NCI-H446 treated with DMSO at 0.1 percent for 48 hours (cell line): ENCODE results near the gene MGMT.

Source experiments
- DNase-seq: peaks from one replicate; lab custom pipeline; 2025; lab: John Stamatoyannopoulos, UW

MGMT gene

GRCh38 chr10:129495256-129495655, 28.2 kb downstream of the MGMT start:
- no peak for DNase-seq

DNA sequence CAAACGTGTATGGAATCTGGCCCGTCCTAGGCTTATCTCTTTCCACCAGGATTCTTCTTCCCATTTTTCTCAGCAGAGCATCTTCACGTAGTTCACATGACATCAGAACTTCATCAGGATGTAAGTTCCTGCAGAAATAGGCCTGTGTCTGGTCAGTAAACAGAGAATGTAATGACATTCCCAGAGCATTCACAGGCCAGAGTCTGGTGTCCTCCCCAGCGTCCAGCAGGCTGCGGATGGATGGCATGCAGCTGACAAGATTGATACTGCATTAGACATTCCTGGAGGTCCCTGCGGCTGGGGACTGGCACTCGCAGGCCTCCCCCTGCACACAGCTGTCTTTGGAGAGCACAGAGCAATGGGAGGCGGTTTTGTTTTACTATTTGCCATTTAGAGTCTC, 28.7 kb downstream of the MGMT start:
- no peak for DNase-seq

DNA sequence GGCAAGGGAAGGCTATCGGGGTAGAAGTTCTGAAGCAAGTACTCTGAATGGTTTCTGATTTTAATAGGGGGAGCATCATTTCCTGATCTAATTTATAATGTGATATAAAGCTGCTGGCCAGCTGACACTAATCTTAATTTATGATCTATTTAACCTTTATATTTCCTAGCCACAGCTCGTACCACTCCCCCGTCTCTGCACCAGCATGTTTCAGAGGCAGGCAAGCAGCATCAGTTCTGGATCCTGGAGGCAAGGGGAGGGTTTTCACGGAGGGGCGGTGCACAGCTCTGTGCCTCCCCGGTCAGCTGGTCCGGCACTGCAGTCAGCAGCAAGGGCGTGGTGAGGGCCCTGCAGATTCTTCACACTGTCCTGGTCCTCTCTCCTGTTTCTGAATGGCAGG, 30.0 kb downstream of the MGMT start:
- no peak for DNase-seq

DNA sequence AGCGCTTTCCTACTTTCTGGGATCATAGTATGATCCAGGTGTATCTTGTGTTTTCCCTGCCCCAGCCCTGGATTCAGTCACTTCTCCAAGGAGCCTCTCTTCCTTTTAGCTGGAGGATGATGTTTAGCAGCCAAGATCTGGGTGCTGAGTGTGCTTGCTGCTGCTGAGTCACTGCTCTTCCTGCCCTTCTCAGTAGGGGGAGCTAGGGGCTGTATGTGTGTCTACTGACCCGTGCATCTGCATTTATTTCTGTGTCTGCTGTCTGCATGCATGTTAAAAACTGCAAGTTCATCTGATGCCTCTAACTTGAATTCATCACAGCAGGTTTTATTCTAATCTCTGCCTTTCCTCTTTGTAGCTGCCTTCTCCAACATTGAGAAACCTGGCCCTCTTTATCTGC, 31.6 kb downstream of the MGMT start:
- DNase-seq: no peak

DNA sequence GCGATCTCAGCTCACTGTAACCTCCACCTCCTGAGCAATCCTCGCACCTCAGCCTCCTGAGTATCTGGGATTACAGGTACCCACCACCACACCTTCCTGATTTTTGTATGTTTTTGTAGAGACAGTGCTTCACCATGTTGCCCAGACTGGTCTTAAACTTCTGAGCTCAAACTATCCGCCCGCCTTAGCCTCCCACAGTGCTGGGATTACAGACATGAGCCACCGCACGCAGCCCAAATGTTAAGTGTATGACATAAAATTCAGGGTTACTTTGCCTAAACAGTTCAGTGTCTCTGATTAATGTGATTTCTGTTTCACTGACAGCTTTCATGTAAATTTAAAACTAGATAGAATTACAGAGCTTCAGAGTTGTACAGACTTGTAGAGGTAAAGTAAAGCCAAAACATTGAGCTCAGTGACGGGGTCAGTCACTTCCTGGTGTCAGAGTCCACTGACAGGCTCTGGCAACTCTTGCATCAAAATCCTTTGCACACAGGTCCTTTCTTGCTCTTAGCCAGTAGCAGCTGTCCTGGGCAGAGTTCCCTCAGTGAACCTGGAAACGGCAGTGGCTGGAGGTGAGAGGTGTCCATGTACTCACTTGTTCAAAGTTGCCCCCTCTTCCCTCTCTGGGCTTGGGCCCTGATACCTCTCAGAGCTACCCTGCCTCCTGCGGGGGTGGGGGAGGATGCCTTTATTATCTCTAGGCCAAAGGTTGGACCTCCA, 33.7 kb downstream of the MGMT start:
- no peak for DNase-seq

- no peak for DNase-seq
Measured at GRCh38 chr10:129501652-129502436, 34.8 kb downstream of the MGMT start.

DNA sequence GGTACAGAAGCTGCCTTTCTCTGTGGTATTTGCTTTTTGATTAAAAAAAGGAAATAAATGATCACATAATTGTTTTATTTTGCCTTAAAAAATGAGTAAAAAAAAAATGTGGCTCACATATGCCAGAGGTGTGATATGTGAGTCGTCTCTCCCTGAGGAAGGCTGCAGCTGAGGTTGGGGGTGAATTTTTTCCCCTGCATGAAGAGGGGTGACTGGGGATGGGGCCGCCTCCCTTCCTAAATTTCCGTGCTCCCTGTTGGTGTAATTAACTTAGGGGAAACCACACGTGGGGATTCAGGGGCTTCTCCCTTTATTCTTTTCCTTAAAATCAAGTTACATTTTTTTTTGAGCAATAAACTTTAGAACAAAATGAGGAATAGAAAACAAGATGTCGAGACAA, 35.4 kb downstream of the MGMT start:
- DNase-seq: no peak

DNA sequence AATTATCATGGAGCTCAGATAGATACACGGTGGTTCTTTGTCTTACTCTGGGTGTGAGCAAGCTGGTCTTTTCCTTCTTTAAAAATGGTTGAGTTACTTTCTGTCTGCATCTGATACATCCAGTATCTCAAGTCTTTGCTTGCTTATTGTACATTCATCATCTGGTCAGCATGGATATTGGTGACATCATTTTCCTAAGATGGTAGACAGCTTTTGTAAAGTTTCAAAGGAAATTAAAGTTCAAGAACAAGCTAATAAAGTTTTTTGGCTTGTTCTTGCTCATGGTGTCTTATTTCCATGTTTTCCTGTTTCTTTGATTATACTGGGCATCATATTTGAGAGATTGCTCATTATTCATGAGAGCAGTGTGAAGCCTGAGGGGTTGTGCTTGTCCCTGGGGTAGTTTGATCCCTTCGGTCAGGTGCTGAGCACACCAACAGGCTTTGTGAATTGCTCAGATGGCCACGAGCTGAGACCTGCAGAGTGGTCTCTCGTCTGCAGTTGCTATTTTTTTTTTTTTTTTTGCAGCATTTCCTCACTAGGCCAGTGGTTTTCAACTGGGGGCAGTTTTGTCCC, 38.5 kb downstream of the MGMT start:
- DNase-seq: no peak

DNA sequence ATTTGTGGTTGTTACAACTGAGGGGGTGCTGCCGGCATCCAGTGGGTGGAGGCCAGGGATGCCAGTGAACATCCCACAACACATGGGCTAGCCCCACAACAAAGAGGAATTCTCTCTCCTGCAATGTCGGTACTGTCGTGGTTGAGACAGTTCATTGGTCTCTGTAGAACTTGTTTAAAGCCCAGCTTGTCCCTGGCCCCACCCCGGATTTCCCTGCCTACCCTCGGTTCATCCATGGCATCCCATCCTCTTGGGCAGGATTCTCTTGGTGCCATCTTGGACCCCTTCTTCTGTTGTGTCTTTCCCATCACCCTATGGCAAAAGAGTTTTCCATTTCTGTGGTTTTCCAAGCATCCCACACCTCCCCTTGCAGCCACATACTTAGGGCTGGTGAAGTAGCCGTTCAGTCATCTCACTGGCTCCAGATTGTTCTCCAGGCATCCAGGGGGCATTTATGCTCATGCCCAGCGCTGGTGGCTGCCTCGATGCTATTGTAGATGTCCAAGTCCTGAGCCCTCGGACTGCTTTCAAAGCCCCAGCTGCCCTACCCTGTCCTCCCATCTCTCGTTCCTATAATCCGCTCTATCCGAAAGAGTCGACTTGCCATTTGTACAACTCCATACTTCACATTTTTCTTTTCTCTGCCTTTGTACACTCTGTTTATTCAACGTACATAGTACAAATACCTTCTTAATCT, 39.2 kb downstream of the MGMT start:
- no peak for DNase-seq

GRCh38 chr10:129507216-129507889, 40.3 kb downstream of the MGMT start:
- DNase-seq: no peak

DNA sequence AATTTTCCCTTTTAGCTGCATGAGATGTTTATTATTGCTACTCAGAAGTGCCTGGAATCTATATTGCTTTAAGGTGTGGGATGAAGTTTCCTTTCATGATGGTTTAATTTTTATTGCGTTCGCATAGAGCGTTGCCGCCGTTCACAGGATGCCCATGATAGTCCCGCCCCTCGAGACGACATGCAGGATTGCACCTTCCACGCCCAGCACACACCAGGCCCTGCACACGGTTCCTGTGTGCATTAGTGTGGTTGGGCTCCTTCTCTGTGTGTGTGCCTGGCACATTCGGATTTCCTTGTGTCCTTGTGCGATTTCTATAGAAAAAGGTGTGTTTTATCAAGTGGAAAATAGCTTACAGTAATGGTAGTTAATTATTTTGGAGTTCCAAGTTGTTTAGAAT, 42.1 kb downstream of the MGMT start:
- DNase-seq: no peak

GRCh38 chr10:129509835-129510234, 42.8 kb downstream of the MGMT start:
- no peak for DNase-seq

DNA sequence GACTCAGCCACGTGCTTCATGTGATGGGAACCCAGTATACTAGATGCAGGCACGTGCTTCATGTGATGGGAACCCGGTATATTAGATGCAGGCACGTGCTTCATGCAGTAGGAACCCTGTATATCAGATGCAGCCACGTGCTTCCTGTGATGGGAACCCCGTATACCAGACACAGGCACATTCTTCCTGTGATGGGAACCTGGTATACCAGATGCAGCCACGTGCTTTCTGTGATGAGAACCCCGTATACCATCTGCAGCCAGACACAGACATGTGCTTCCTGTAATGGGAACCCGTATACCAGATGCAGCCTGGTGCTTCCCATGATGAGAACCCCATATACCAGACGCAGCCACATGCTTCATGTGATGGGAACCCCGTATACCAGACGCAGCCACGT, 44.0 kb downstream of the MGMT start:
- no peak for DNase-seq

DNA sequence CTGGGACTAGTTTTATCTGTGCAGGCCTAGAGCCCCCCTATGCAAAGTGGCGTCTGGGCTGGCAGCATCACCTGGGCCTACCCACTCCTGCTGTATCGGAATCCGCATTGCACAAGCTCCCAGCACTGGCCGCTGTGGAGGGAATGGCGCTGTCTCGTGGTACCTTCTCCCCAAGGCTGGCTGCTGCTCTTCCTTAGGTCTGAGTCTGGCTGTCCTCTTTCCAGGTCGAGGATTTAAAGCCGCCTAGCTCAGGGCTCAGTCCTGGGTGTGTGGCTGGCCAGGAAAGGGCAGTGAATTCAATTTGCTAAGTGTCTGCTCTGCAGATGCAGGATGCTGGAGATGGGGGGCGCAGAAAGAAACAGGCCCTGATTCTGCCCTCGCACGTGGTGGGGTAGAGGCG, 44.7 kb downstream of the MGMT start:
- no peak for DNase-seq

GRCh38 chr10:129513312-129513711, 46.3 kb downstream of the MGMT start:
- no peak for DNase-seq

- no peak for DNase-seq
Measured at GRCh38 chr10:129514568-129515451, 47.8 kb downstream of the MGMT start.

- no peak for DNase-seq
Measured at GRCh38 chr10:129516846-129517679, 50.0 kb downstream of the MGMT start.

DNA sequence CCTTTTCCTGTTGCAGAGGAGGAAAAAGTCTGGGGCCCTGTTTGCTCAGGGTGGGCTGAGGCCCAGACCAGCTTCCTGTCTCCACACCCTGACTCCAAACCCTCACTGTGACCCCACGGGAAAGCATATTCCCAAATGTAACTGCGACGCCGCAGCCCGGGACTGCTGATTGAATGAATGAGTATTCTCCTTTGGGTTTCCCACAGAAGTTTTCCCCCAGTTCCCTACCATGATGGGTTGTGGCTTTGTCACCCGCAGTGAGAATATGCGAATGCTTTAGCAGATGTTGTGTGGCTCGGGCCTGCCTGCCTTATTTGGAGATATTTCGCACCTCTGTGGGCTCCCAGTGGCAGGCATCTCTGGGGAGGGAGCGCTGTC, 50.6 kb downstream of the MGMT start:
- no peak for DNase-seq

- DNase-seq: no peak
Measured at GRCh38 chr10:129518793-129519192, 51.8 kb downstream of the MGMT start.

DNA sequence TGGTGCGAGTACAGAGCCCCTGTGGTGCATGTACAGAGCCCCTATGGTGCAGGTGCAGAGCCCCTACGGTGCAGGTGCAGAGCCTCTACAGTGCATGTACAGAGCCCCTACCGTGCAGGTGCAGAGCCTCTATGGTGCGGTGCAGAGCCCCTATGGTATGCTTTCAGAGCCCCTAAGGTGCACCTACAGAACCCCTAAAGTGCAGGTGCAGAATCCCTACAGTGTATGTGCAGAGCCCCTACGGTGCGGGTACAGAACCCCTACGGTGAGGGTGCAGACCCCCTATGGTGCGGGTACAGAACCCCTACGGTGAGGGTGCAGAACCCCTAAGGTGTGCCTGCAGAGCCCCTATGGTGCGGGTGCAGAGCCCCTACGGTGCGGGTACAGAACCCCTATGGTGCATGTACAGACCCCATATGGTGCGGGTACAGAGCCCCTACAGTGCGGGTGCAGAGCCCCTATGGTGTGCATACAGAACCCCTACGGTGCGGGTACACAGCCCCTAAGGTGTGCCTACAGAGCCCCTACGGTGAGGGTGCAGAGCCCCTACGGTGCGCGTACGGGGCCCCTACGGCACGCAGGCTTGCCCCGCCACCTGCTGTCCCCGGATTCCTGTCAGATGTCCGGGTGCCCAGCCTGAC, 53.5 kb downstream of the MGMT start:
- no peak for DNase-seq
